ENCODE data around the gene SERTAD2. TPM values are rescaled to one million over a fixed set of nuclear protein-coding genes. Genes with fewer than 3 reads are reported as not detected.
A peak's percentile ranks its signal among the peaks of the same experiment; 100 is the strongest.

SERTAD2 gene
- polyA plus RNA-seq, 10 donors, result 21.9 to 34.0 (median 25.0) TPM

- no peak for DNase-seq
Observed at GRCh38 chr2:64678771-64679590, 25.3 kb upstream of the SERTAD2 start.

DNA sequence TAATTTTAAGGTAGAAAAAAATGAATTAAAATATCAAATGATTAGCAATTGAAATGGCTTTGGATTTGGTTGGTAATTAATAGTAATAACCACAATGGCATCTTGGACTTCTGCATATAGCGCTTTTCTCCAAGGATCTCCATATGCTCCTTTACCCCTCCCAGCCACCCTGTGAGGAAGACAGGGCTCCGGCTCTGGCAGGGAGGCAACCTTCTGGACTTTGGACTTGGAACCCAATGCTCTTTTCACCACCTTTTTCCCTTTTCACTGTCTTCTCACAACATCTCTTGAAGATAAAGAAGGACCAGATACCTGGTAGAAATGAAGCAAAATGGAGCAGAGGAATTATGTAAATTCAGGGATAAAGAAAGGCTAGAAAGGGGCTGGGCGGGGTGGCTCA is 23.8 kb upstream of the SERTAD2 start:
- DNase-seq, result no peak

DNA sequence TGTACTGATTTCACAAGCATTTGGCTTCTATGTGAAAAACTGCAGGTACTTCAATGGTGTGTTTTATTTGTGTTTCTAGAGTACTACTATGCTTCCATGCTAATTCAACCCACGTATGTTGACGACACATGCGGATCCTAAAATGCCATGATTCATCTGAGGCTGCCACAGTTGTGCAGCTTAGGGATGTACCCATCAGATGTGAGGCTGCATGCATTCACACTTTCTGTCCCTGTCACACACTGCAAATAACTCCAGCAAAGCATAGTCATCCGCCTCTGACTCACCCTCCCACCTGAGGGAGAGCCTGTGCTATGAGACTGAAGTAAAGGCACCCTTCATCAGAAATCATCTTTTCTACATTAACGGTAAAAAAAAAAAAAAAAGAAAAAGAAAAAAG is 22.1 kb upstream of the SERTAD2 start:
- DNase-seq, result no peak

DNA sequence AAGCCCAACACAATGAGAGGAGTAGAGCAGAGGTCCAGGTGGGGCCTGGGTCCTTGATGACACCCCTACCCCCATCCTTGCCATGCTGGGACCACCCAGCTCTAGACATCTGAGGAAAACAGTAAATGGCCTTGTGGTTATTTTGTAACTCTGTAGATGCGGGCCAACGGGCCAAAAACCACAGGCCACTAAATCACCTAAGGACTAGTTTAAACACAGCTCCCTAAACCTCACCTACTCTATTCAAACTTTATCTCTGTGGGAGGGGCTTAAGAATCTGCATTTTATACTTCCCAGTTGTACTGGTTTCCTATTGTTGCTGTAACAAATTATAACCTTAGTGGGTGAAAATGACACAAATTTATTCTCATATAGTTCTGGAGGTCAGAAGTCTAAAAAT is 19.0 kb upstream of the SERTAD2 start:
- DNase-seq, result no peak

DNA sequence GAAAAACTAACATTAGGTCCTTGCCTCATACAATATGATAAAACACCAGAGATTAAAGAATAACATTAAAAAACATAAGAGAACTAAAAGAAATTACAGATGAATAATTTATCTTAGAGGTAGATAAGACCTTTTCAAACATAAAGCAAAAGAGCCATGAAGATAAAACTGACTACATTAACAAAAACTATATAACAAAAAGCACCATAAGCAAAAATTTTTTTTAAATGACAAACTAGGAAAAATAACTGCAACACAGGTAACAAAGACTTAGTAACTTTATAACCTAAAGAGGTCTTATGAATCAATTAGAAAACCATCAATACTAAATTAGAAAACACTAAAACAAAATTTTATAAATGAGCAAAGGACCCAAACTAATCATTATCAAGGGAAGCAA is 16.3 kb upstream of the SERTAD2 start:
- DNase-seq, result no peak

- no peak for DNase-seq
Observed at GRCh38 chr2:64669288-64669687, 15.6 kb upstream of the SERTAD2 start.

DNA sequence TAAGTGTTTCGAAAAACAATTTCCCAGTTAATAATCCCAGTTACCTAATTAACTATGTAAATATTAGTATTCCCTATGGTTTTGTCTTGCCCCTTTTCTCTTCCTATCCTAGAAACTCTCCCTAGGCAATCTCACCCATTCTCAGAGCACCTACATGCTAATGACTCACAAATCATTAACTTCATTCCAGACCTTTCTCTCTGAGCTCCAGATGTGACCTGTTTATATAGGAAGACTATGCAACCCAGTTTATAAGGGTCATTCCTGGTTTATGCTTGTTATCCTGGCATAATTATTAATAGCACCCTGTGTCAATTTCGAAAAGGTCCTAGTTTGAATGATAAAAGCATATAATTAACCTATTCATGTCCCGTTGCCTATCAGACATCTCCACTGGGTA is 14.8 kb upstream of the SERTAD2 start:
- no peak for DNase-seq

DNA sequence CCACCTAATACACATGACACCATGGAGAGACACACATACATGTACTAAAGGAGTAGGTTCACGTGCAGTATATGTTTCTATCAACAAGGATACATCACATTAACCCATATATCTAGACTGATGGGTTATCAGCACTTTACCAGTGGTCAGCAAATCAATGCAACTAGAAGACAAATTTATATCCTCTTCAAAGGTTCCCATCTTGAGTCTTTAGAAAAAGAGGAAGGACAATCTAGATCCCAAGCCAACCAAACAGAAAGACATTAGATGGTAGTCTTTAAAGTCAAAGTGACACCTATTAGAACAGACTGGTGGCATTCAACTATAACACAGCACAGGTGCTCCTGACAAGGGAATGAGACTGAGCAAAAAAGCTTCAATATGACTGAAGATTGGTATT is 13.8 kb upstream of the SERTAD2 start:
- DNase-seq, result no peak

DNA sequence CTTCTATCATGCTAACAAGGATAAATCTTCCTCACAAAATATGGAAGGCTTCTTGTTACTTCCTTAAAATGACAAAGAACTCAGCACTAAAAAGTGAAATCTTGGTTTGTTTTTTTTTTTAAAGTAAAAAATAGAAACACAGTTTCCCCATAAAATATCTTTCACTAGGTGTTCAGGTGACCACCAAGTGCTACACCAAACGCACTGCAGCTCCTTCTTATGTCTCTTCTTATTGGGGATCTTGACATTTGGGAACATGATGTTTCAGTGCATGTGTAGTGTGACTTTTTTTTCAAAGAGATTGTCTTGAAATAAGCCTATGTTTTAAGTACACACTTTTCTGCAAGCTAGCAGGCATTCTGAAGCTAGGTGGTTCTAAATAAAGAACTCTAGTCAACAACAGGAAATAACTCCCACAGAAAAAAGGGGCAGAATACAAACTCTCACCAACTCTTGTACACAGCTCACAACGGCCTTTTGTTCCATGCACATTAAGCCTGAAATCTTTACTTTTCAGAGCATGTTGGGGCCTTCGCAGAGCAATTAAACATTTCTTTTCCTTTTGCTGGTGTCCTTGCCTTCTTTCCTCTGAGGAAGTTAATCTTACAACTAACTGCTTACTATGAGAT is 13.2 kb upstream of the SERTAD2 start:
- no peak for DNase-seq

GRCh38 chr2:64665709-64666108 is 12.0 kb upstream of the SERTAD2 start:
- DNase-seq, result no peak

- no peak for DNase-seq
Observed at GRCh38 chr2:64663402-64663801, 9.7 kb upstream of the SERTAD2 start.

DNA sequence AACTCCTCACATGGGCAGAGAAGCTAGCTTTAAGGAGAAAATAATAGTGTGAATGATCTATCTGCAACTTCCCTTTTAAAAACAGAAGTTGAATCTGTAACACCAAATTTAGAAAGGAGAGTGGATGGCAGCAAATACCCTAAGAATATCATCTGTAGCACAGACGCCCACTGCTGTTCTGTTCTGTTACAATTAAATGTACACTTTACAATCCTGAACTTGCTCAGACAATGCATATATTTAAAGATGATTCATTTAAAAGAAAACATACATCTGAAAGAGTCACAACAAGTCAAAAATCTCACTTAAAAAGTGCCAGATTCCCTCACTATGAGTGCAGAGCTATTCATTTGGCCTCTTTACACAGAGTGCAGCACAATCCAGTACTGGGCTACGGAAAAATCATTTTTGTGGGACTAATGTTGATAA is 8.0 kb upstream of the SERTAD2 start:
- no peak for DNase-seq

DNA sequence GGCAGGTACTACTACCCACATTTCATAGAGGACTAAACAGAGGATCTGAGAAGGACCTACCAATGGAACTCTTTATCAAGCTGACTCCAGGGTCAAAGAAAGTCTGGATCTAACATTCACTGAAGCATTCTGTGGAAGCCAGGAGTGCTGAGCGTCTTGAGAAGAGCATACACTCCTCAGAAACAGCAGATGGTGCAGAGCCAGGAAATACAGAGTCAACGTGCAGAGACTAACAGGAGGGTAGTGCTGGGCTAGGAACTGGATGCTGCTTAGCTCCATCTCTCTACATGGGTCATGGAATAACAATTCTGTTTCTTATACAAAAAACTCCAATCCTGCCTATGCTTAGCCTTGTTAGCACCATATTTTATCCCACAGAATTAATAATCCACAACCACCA is 5.5 kb upstream of the SERTAD2 start:
- DNase-seq, result no peak

DNA sequence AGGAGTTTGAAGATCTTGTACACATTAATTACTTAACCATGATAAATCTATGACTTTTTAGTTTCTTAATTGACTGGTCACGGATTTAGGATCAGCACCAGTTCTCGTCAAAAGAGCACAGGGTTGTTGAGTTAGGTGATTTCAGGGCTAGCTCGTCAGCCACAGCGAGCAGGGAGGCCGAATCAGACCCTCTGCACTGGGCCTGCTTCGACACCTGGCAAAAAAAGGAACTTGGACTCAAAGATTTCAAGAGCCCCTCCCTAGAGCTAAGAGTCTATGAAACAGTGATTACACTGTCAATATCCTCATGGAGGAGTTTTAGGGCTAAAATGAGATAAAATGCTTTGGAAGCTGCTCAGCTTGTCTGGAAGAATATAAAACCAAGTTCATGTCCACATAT is 4.6 kb upstream of the SERTAD2 start:
- no peak for DNase-seq

GRCh38 chr2:64657411-64657810 is 3.7 kb upstream of the SERTAD2 start:
- DNase-seq, result no peak

- DNase-seq, result no peak
Observed at GRCh38 chr2:64656379-64656778, 2.7 kb upstream of the SERTAD2 start.

GRCh38 chr2:64655873-64656272 is 2.2 kb upstream of the SERTAD2 start:
- DNase-seq, result no peak

- no peak for DNase-seq
Observed at GRCh38 chr2:64655018-64655664, 1.4 kb upstream of the SERTAD2 start.

- peak; percentile 79 to 94 (median 90) for DNase-seq
Observed at GRCh38 chr2:64654063-64654811, 524 bp upstream of the SERTAD2 start.

DNA sequence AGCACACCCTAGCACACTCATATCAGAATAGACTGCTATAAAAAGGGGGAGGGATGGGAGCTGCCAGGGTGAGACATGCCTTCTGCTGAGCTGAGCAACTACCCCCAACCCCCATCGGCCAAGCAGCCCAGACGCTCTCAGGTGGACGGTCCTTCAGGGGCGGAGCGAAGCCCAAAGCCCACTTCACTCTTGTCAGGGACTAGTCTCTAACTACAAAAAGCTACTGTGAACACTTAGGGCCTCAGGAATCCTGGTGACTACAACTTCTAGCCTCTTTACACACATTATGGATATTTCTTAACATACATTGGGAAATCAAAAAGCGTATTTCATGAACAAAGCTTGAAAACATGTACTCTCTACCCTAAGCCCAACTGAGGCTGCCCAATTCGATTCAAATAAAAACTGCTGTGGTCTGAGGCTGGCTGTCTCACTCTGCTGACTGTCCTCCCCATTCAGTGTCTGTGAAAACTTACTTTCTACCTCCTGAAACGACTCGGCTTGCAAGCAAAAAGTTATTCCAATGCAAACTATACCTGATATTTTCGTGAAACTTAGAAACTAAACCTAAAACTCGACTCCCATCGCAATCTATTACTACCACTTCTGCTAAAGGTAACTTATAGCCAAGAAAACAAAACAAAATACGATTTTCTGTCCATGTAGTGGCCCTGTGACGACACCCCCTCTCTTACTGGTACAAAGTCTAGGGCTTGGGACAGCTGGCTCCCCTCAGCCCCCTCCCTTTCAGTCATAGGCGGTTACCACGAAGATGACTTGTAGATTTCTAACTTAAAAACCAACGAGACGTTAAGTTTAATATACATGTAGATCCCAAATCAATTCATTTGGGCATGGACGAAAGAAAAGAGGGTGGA is 1.2 kb downstream of the SERTAD2 start:
- DNase-seq, result peak in 2 of 3 donors; percentile 27 to 58

GRCh38 chr2:64651590-64651989 is 2.1 kb downstream of the SERTAD2 start:
- DNase-seq, result no peak

Measured in muscle of back (tissue), 11 donors.